GM23248 (cell line): Measurements from ENCODE around the gene ASB1. TPM values are rescaled to one million over a fixed set of nuclear protein-coding genes. Genes with fewer than 3 reads are reported as not detected.
A peak's percentile ranks its signal among the peaks of the same experiment; 100 is the strongest.

Experiments used
- DNase-seq: peaks from one replicate; pipeline ENCODE4 v3.0.0-alpha.2; 2015
- H2AFZ ChIP-seq: fragments of 200-600 bp; sonication (generic); 2 replicates; pipeline ENCODE4 v1.6.1; 2016; ENCODE audit warnings: antibody characterized with exemption
- H3F3A ChIP-seq: fragments of 200-600 bp; sonication (generic); 2 replicates; pipeline ENCODE4 v1.6.1; 2016; ENCODE audit warnings: mild to moderate bottlenecking, antibody characterized with exemption, mixed run types; ENCODE audit not compliant: insufficient read depth
- H3K27ac ChIP-seq: fragments of 200-600 bp; sonication (generic); 2 replicates; pipeline ENCODE4 v1.5.1; 2016; ENCODE audit warnings: mild to moderate bottlenecking
- H3K27me3 ChIP-seq: fragments of 200-600 bp; sonication (generic); replicated peaks from 2 replicates; pipeline ENCODE4 v1.6.1; 2016; ENCODE audit warnings: mild to moderate bottlenecking; ENCODE audit not compliant: insufficient read depth
- H3K36me3 ChIP-seq: fragments of 200-600 bp; sonication (generic); 2 replicates; pipeline ENCODE4 v1.6.1; 2016; ENCODE audit warnings: low read depth, mild to moderate bottlenecking
- H3K4me1 ChIP-seq: fragments of 200-600 bp; sonication (generic); 2 replicates; pipeline ENCODE4 v1.6.1; 2016; ENCODE audit warnings: mild to moderate bottlenecking; ENCODE audit not compliant: insufficient read depth
- H3K4me2 ChIP-seq: fragments of 200-600 bp; sonication (generic); one replicate; pipeline ENCODE4 v1.6.1; 2016; ENCODE audit warnings: mild to moderate bottlenecking; ENCODE audit not compliant: unreplicated experiment
- H3K4me3 ChIP-seq: fragments of 200-600 bp; sonication (generic); 2 replicates; pipeline ENCODE4 v1.5.1; 2016; ENCODE audit warnings: mild to moderate bottlenecking
- H3K79me2 ChIP-seq: fragments of 200-600 bp; sonication (generic); 2 replicates; pipeline ENCODE4 v1.6.1; 2016; ENCODE audit warnings: mild to moderate bottlenecking; ENCODE audit not compliant: insufficient read depth
- H3K9ac ChIP-seq: fragments of 200-600 bp; sonication (generic); 2 replicates; pipeline ENCODE4 v1.6.1; 2016; ENCODE audit warnings: mild to moderate bottlenecking
- H3K9me2 ChIP-seq: fragments of 200-600 bp; sonication (generic); 2 replicates; pipeline ENCODE4 v1.6.1; 2016; ENCODE audit warnings: mixed run types, mild to moderate bottlenecking, moderate library complexity; ENCODE audit not compliant: insufficient read depth
- H3K9me3 ChIP-seq: fragments of 200-600 bp; sonication (generic); one replicate; pipeline ENCODE4 v1.6.1; 2017; ENCODE audit warnings: low read depth
- H4K20me1 ChIP-seq: fragments of 200-600 bp; sonication (generic); 2 replicates; pipeline ENCODE4 v1.6.0; 2016; ENCODE audit not compliant: insufficient read depth
- EZH2 ChIP-seq: fragments of 200-600 bp; sonication (generic); IDR thresholded peaks from 2 replicates; pipeline ENCODE4 v1.6.1; 2018; ENCODE audit warnings: antibody characterized with exemption, mild to moderate bottlenecking; ENCODE audit not compliant: insufficient read depth, poor library complexity, severe bottlenecking
- EZH2phosphoT487 ChIP-seq: fragments of 200-600 bp; sonication (generic); IDR thresholded peaks from 2 replicates; pipeline ENCODE4 v1.6.1; 2018; ENCODE audit warnings: antibody characterized with exemption, moderate library complexity, mild to moderate bottlenecking, low read depth; ENCODE audit not compliant: insufficient read depth
- WGBS, 2 experiments: methylation state at CpG; one replicate each; pipeline ENCODE4 v1.1.6; 2015 to 2017; ENCODE audit warnings: low lambda C conversion rate in 2 of 2, low coverage in 1 of 2; ENCODE audit errors: missing lambda C conversion rate in 2 of 2; 5-methylcytosine and 5-hydroxymethylcytosine counted together
- in situ Hi-C: fragments of 300-500 bp; cut with MboI; formaldehyde crosslinking; loops from 2 replicates; pipeline ENCODE4 v1.15.0; 2020
- polyA plus RNA-seq: library from polyadenylated mRNA; unstranded; fragments of >200 nt; fragmentation: Nextera tagmentation; extraction: Ambion mirVana; gene quantifications from 2 replicates; pipeline ENCODE4 v1.2.1, GENCODE V29; 2016
- total RNA-seq: library from RNA; depleted of rRNA; stranded (reverse); fragments of >200 nt; shearing (Covaris generic); gene quantifications from 2 replicates; pipeline ENCODE4 v1.2.3, GENCODE V29; 2014

Gene ASB1
- total and polyA plus RNA-seq, 2 experiments from 2014 or later = 35.3 to 35.5 TPM

DNA sequence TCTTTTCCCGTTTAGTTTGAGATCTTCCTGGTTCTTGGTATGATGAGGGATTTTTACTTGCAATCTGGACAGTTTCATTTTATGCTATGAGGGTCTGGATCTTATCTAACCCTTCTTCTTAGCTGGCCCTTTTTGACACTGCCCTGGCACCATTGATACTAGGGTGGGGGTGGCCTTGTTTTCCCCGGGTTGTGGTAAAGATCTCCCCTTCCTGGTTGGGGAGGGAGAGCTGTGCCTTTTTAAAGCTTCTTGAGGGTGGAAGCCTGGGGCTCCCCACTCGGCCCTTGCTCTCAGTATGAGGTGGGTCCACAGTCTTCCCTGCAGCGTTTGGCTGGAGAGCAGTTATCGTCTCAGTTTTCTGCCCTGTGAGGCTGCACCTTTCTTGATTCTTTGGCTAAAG lies 66.1 kb downstream of the ASB1 start:
- Histone ChIP-seq H3K9ac (no peak overlapping the region), H3K9me2 (no peaks in the 10 kb centered on the region), H3F3A (no peaks in the 10 kb centered on the region), H3K27ac (no peak overlapping the region), H4K20me1 (no peaks in the 10 kb centered on the region), H2AFZ (0 out of 2 replicates have a peak overlapping the region, but pooled peaks have one; percentile 24), H3K27me3 (no peaks in the 10 kb centered on the region), H3K9me3 (no peaks in the 10 kb centered on the region), H3K36me3 (no peaks in the 10 kb centered on the region), H3K4me3 (no peak overlapping the region), H3K4me2 (no peak overlapping the region), H3K79me2 (no peaks in the 10 kb centered on the region), H3K4me1 (no peaks in the 10 kb centered on the region)
- no peak for DNase-seq
- WGBS, 2 experiments = 54% methylated on average over 5 of the region's 5 CpGs
- no peak for TF ChIP-seq EZH2
- in situ Hi-C loops = no loop called here

DNA sequence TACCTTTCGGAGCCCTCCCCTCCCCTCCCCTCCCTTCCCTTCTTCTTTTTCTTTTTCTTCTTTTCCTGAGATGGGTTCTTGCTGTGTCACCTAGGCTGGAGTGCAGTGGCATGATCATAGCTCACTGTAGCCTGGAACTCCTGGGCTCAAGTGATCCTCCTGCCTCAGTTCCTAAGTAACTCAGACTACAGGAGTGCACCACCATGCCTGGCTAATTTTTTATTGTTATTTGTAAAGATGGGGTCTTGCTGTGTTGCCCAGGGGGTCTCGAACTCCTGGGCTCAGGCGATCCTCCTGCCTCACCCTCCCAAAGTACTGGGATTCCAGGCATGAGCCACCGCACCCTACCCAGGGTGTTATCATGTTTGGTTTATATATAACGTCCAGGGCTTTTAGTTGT lies 66.7 kb downstream of the ASB1 start:
- 95% methylated on average over 5 of the region's 5 CpGs for WGBS, 2 experiments
- H2AFZ ChIP-seq = no peak overlapping the region
- no peaks in the 10 kb centered on the region for H3K27me3 ChIP-seq
- no peak overlapping the region for H3K9ac ChIP-seq
- no peak for TF ChIP-seq EZH2phosphoT487
- TF ChIP-seq EZH2 = no peak
- no peak for DNase-seq
- no peak overlapping the region for H3K27ac ChIP-seq
- H3K9me2 ChIP-seq = no peaks in the 10 kb centered on the region
- H4K20me1 ChIP-seq = no peaks in the 10 kb centered on the region
- H3K4me2 ChIP-seq = no peak overlapping the region
- H3F3A ChIP-seq = no peaks in the 10 kb centered on the region
- H3K79me2 ChIP-seq = no peaks in the 10 kb centered on the region
- no peaks in the 10 kb centered on the region for H3K4me1 ChIP-seq
- no peak overlapping the region for H3K4me3 ChIP-seq
- H3K9me3 ChIP-seq = no peaks in the 10 kb centered on the region
- no peaks in the 10 kb centered on the region for H3K36me3 ChIP-seq
- in situ Hi-C loops = no loop called here

DNA sequence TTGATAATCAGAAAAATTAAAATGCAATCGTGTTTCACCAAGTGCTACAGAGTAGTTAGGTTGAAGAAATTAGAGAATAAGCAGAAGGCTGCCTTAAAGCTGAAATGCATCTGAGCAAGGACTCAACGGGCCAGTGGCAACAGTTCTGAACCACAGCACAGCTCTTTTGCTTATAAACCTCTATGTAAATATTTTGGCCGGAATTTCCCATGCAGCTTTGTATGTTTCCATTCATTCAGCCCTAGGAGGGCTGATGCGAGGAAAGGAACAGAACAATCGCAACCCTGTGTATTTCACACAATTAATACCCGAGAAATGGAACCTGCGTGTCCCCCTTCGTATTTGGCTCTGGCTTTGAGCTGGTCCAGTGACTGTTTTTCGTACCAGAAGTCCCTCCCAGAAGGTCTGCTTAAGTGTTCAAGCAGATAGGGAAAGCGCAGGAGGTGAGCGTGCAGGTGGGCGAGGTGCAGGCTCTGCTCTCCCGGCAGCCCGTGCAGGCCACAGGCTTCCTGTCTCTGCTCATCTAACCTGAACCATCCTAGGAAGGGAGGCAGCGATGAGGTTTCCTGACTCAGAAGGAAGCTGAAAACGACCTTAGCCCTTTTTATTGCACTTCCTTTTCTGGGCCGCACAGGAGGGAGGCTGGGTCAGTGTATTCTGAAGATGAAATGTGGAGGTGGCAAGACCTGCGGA lies 67.3 kb downstream of the ASB1 start:
- DNase-seq = no peak
- Histone ChIP-seq H3K4me1 (no peaks in the 10 kb centered on the region), H3K79me2 (no peaks in the 10 kb centered on the region), H4K20me1 (no peaks in the 10 kb centered on the region), H3K9me2 (no peaks in the 10 kb centered on the region), H3K36me3 (no peaks in the 10 kb centered on the region), H3K9me3 (no peaks in the 10 kb centered on the region), H3F3A (no peaks in the 10 kb centered on the region), H3K9ac (no peak overlapping the region), H3K27me3 (no peaks in the 10 kb centered on the region), H3K4me3 (no peak overlapping the region), H3K4me2 (no peak overlapping the region), H2AFZ (no peak overlapping the region), H3K27ac (no peak overlapping the region)
- TF ChIP-seq EZH2phosphoT487 (no peak), EZH2 (no peak)
- 93% methylated on average over 18 of the region's 18 CpGs for WGBS, 2 experiments
- in situ Hi-C loops = no loop called here

DNA sequence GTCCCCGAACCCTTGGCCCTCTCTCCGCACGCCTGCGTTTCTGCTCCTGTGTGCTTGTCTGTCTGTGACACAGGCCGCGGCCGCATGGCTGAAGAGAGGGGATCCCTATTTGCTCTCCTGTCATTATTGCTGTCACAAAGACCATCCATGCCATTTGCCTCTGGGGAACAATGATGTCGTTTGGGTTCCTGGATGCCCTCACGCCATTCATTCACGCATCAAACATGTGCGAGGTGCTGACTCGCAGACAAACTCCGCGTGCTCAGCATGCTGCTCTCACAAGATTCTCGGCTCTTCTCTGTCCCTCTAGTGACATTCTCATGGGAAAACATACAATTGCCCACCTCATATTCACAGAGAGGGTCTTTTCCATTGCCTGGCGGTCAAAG lies 67.8 kb downstream of the ASB1 start:
- Histone ChIP-seq H3K36me3 (no peaks in the 10 kb centered on the region), H3K79me2 (no peaks in the 10 kb centered on the region), H3K4me3 (no peak overlapping the region), H3K27ac (no peak overlapping the region), H2AFZ (no peak overlapping the region), H3F3A (no peaks in the 10 kb centered on the region), H3K9me3 (no peaks in the 10 kb centered on the region), H3K4me1 (no peaks in the 10 kb centered on the region), H3K9me2 (no peaks in the 10 kb centered on the region), H3K27me3 (no peaks in the 10 kb centered on the region), H3K4me2 (no peak overlapping the region), H4K20me1 (no peaks in the 10 kb centered on the region), H3K9ac (no peak overlapping the region)
- TF ChIP-seq EZH2 = no peak
- no peak for TF ChIP-seq EZH2phosphoT487
- no peak for DNase-seq
- WGBS, 2 experiments = 91 to 94% methylated on average over 16 of the region's 16 CpGs
- in situ Hi-C loops = no loop called here

DNA sequence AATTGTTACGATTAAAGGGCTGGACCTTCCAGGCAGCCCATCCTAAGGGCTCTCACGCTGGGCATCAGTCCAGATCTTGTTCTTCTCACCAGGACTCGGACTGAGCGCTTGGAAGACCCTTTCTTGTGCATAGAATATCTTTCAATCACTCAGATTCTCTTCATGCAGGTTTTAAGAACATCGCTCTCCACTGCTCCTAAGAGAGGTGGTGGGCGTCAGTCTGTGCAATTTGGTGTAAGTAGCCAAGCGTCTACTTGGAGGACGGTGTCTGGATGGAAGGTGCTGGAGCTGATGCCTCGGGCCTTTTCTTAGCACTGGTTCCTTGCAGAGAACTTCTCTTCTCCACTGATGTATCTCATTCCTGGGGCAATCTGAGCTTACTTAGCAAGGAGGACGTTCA lies 68.7 kb downstream of the ASB1 start:
- no peak for TF ChIP-seq EZH2
- no peak for TF ChIP-seq EZH2phosphoT487
- Histone ChIP-seq H3K36me3 (no peaks in the 10 kb centered on the region), H3K27ac (no peak overlapping the region), H2AFZ (no peak overlapping the region), H3K9me3 (no peaks in the 10 kb centered on the region), H3K9me2 (no peaks in the 10 kb centered on the region), H3K4me3 (no peak overlapping the region), H3K4me1 (no peaks in the 10 kb centered on the region), H3F3A (no peaks in the 10 kb centered on the region), H3K27me3 (no peaks in the 10 kb centered on the region), H3K4me2 (no peak overlapping the region), H3K79me2 (no peaks in the 10 kb centered on the region), H4K20me1 (no peaks in the 10 kb centered on the region), H3K9ac (no peak overlapping the region)
- in situ Hi-C loops = no loop called here
- DNase-seq = no peak
- 94 to 96% methylated on average over 10 of the region's 10 CpGs for WGBS, 2 experiments
